IMR-90 (cell line): ENCODE measurements around the gene ZNF74. TPM values are rescaled to one million over a fixed set of nuclear protein-coding genes. Genes with fewer than 3 reads are reported as not detected.

ENCODE experiments used
- ATAC-seq: fragments of 200-7000 bp; cut with Tn5 transposase; 2 replicates; pipeline ENCODE4 v1.9.1; 2020; ENCODE audit warnings: low read depth, mild to moderate bottlenecking, moderate library complexity
- BruUV-seq: library from RNA; stranded (reverse); fragments of 400-500 nt; replicated peaks from 2 replicates; lab custom pipeline; 2021; lab: Mats Ljungman, UMichigan
- CTCF ChIA-PET: fragments of 300-600 bp; formaldehyde crosslinking; extraction: SDS; loops from one replicate; lab custom pipeline; 2021; ENCODE audit warnings: antibody characterized with exemption; lab: Yijun Ruan, JAX
- POLR2A ChIA-PET: fragments of 300-600 bp; sonication (Branson Sonifier 250); formaldehyde crosslinking; loops from one replicate; lab custom pipeline; 2022; ENCODE audit warnings: antibody characterized with exemption; ENCODE audit not compliant: unreplicated experiment; lab: Charles Lee
- DNase-seq: peaks from one replicate; pipeline ENCODE4 v3.0.0; 2013
- H2AFZ ChIP-seq: replicated peaks from 2 replicates; pipeline ENCODE3; 2013; ENCODE audit warnings: low read length, mild to moderate bottlenecking; ENCODE audit not compliant: poor library complexity
- H2AK5ac ChIP-seq: 2 replicates; pipeline ENCODE4 v1.6.1; 2013; ENCODE audit warnings: low read depth, low read length, inconsistent platforms
- H2AK9ac ChIP-seq: replicated peaks from 2 replicates; pipeline ENCODE3; 2013; ENCODE audit warnings: mild to moderate bottlenecking, low read depth, low read length, moderate library complexity; ENCODE audit not compliant: poor library complexity
- H2BK120ac ChIP-seq: 2 replicates; pipeline ENCODE4 v1.6.1; 2013; ENCODE audit warnings: low read depth, low read length, inconsistent platforms
- H2BK15ac ChIP-seq: 3 replicates; pipeline ENCODE4 v1.6.1; 2013; ENCODE audit warnings: low read depth, low read length, inconsistent platforms
- H2BK20ac ChIP-seq: 2 replicates; pipeline ENCODE4 v1.6.1; 2013; ENCODE audit warnings: low read depth, mild to moderate bottlenecking, inconsistent platforms, low read length, moderate library complexity
- H2BK5ac ChIP-seq: 2 replicates; pipeline ENCODE4 v1.6.1; 2013; ENCODE audit warnings: mild to moderate bottlenecking, low read depth, low read length, inconsistent platforms; ENCODE audit not compliant: poor library complexity, severe bottlenecking
- H3K14ac ChIP-seq: replicated peaks from 2 replicates; pipeline ENCODE4 v1.6.1; 2013; ENCODE audit warnings: low read depth, low read length, inconsistent platforms
- H3K18ac ChIP-seq: 2 replicates; pipeline ENCODE4 v1.6.1; 2013; ENCODE audit warnings: low read depth, low read length, control low read depth
- H3K23ac ChIP-seq: 2 replicates; pipeline ENCODE4 v1.6.1; 2013; ENCODE audit warnings: low read depth, low read length, inconsistent platforms
- H3K27ac ChIP-seq: 2 replicates; pipeline ENCODE4 v1.5.1; 2013; ENCODE audit warnings: mild to moderate bottlenecking, control low read depth, low read length; ENCODE audit not compliant: insufficient read depth
- H3K27me3 ChIP-seq: 2 replicates; pipeline ENCODE4 v1.6.1; 2013; ENCODE audit warnings: low read length; ENCODE audit not compliant: control insufficient read depth, insufficient read depth
- H3K36me3 ChIP-seq: 2 replicates; pipeline ENCODE4 v1.6.1; 2013; ENCODE audit warnings: low read length, mixed read lengths; ENCODE audit not compliant: control insufficient read depth, insufficient read depth
- H3K4ac ChIP-seq: 2 replicates; pipeline ENCODE4 v1.6.1; 2013; ENCODE audit warnings: low read depth, low read length, inconsistent platforms
- H3K4me1 ChIP-seq: 2 replicates; pipeline ENCODE4 v1.6.1; 2013; ENCODE audit warnings: low read length, mixed read lengths; ENCODE audit not compliant: control insufficient read depth, insufficient read depth
- H3K4me2 ChIP-seq: 2 replicates; pipeline ENCODE4 v1.6.1; 2013; ENCODE audit warnings: low read depth, mild to moderate bottlenecking, control low read depth, low read length, moderate library complexity
- H3K4me3 ChIP-seq: 2 replicates; pipeline ENCODE4 v1.5.1; 2013; ENCODE audit warnings: low read depth, mild to moderate bottlenecking, control low read depth, low read length, moderate library complexity; ENCODE audit not compliant: insufficient read depth
- H3K56ac ChIP-seq: 2 replicates; pipeline ENCODE4 v1.6.1; 2013; ENCODE audit warnings: low read length, inconsistent platforms; ENCODE audit not compliant: insufficient read depth; ENCODE audit errors: extremely low read depth
- H3K79me1 ChIP-seq, 2 experiments: 2 replicates each; pipeline ENCODE4 v1.6.1; 2013; ENCODE audit warnings: low read length in 2 of 2, inconsistent platforms in 1 of 2, low read depth in 1 of 2
- H3K9ac ChIP-seq: 2 replicates; pipeline ENCODE4 v1.6.1; 2013; ENCODE audit warnings: low read depth, low read length, control low read depth
- H3K9me1 ChIP-seq: 2 replicates; pipeline ENCODE4 v1.6.1; 2013; ENCODE audit warnings: low read length, inconsistent platforms; ENCODE audit not compliant: insufficient read depth
- H3K9me3 ChIP-seq: 2 replicates; pipeline ENCODE4 v1.6.1; 2013; ENCODE audit warnings: low read length; ENCODE audit not compliant: control insufficient read depth, insufficient read depth
- H4K20me1 ChIP-seq: 2 replicates; pipeline ENCODE4 v1.6.1; 2013; ENCODE audit warnings: low read length, inconsistent platforms; ENCODE audit not compliant: insufficient read depth
- H4K5ac ChIP-seq: 2 replicates; pipeline ENCODE4 v1.6.1; 2013; ENCODE audit warnings: mild to moderate bottlenecking, low read depth, low read length, control low read depth
- H4K8ac ChIP-seq, 2 experiments: 2 replicates each; pipeline ENCODE4 v1.6.1; 2013; ENCODE audit warnings: low read depth in 2 of 2, low read length in 2 of 2, control low read depth in 1 of 2, inconsistent platforms in 1 of 2
- H4K91ac ChIP-seq: 2 replicates; pipeline ENCODE4 v1.6.1; 2013; ENCODE audit warnings: low read depth, low read length, inconsistent platforms; ENCODE audit not compliant: insufficient read depth
- BHLHE40 ChIP-seq: fragments of 150-350 bp; IDR thresholded peaks from 2 replicates; pipeline ENCODE4 v1.6.1; 2016; ENCODE audit warnings: mild to moderate bottlenecking, low read depth, low read length
- CEBPB ChIP-seq: IDR thresholded peaks from 2 replicates; pipeline ENCODE4 v1.6.1; 2012; ENCODE audit warnings: low read depth, low read length, improper control_type of control experiment
- CHD1 ChIP-seq: IDR thresholded peaks from 2 replicates; pipeline ENCODE4 v1.6.1; 2012; ENCODE audit warnings: low read depth, low read length, improper control_type of control experiment
- CTCF ChIP-seq: conservative IDR thresholded peaks from 2 replicates; pipeline ENCODE4 v1.5.1; 2012; ENCODE audit warnings: mild to moderate bottlenecking, low read depth, low read length, improper control_type of control experiment
- FOS ChIP-seq: fragments of 150-350 bp; IDR thresholded peaks from 2 replicates; pipeline ENCODE4 v1.6.1; 2016; ENCODE audit warnings: low read depth, low read length
- MAFK ChIP-seq: IDR thresholded peaks from 2 replicates; pipeline ENCODE4 v1.6.1; 2012; ENCODE audit warnings: low read depth, low read length, improper control_type of control experiment
- MAZ ChIP-seq: IDR thresholded peaks from 2 replicates; pipeline ENCODE4 v1.6.1; 2012; ENCODE audit warnings: low read depth, mild to moderate bottlenecking, low read length, improper control_type of control experiment, moderate library complexity, borderline replicate concordance
- MXI1 ChIP-seq: IDR thresholded peaks from 2 replicates; pipeline ENCODE4 v1.6.1; 2012; ENCODE audit warnings: low read depth, mild to moderate bottlenecking, low read length, moderate library complexity, borderline replicate concordance
- NFE2L2 ChIP-seq: fragments of 150-350 bp; IDR thresholded peaks from 2 replicates; pipeline ENCODE4 v1.6.1; 2016; ENCODE audit warnings: low read depth, mild to moderate bottlenecking, low read length
- POLR2A ChIP-seq: IDR thresholded peaks from 2 replicates; pipeline ENCODE4 v1.6.1; 2012; ENCODE audit warnings: mild to moderate bottlenecking, low read depth, low read length
- RAD21 ChIP-seq: IDR thresholded peaks from 2 replicates; pipeline ENCODE4 v1.6.1; 2012; ENCODE audit warnings: low read length, improper control_type of control experiment
- RCOR1 ChIP-seq: IDR thresholded peaks from 2 replicates; pipeline ENCODE4 v1.6.1; 2012; ENCODE audit warnings: mild to moderate bottlenecking, low read length, improper control_type of control experiment; ENCODE audit not compliant: insufficient replicate concordance
- RFX5 ChIP-seq: IDR thresholded peaks from 2 replicates; pipeline ENCODE4 v1.8.0; 2012; ENCODE audit warnings: low read depth, mild to moderate bottlenecking, low read length, moderate library complexity
- SMC3 ChIP-seq: fragments of 150-350 bp; IDR thresholded peaks from 2 replicates; pipeline ENCODE4 v1.6.1; 2016; ENCODE audit warnings: low read depth, mild to moderate bottlenecking, antibody characterized with exemption, low read length, moderate library complexity
- WGBS, 2 experiments: methylation state at CpG; one replicate each; pipeline versions ENCODE4 v1.1.5 to v1.1.7; 2013; ENCODE audit warnings: missing lambda C conversion rate in 2 of 2; ENCODE audit not compliant: insufficient read length in 1 of 2; ENCODE audit errors: extremely low coverage in 2 of 2; 5-methylcytosine and 5-hydroxymethylcytosine counted together
- dilution Hi-C: fragments of 300-500 bp; cut with HindIII; formaldehyde crosslinking; loops from one replicate; pipeline ENCODE4 v1.14.3; 2018; ENCODE audit warnings: low sequenced_read_pairs; ENCODE audit not compliant: unreplicated experiment
- in situ Hi-C: fragments of 300-500 bp; cut with MboI; formaldehyde crosslinking; loops from 3 replicates; pipeline ENCODE4 v1.14.3; 2019; ENCODE audit warnings: low sequenced_read_pairs, inconsistent platforms, mixed read lengths
- intact Hi-C: fragments of 100-400 bp; cut with micrococcal nuclease; formaldehyde crosslinking; loops from 2 replicates; pipeline ENCODE4 v1.10.0; 2022
- polyA plus RNA-seq, 3 experiments: library from polyadenylated mRNA; depleted of rRNA; stranded (reverse); fragments of >200 nt; gene quantifications; 2 replicates each; pipeline ENCODE4 v1.2.3, GENCODE V29; 2012; ENCODE audit warnings: low replicate concordance in 1 of 3
- total RNA-seq: library from RNA; depleted of rRNA; stranded (reverse); fragments of >200 nt; gene quantifications from 2 replicates; pipeline ENCODE4 v1.2.3, GENCODE V29; 2012
- TF ChIP-seq, protein P1 (sequence below): fragments of 150-350 bp; IDR thresholded peaks from 2 replicates; pipeline ENCODE4 v1.6.1; 2016; ENCODE audit warnings: low read depth, mild to moderate bottlenecking, low read length, moderate library complexity, borderline replicate concordance
- TF ChIP-seq, protein P2 (sequence below): fragments of 150-350 bp; IDR thresholded peaks from 2 replicates; pipeline ENCODE4 v1.6.1; 2017; ENCODE audit warnings: mild to moderate bottlenecking, antibody characterized with exemption, low read length, low read depth

ZNF74 gene
- total and polyA plus RNA-seq, 2 of the 4 experiments (the other 2 are of a cell fraction): 7.5 to 8.4 TPM

DNA sequence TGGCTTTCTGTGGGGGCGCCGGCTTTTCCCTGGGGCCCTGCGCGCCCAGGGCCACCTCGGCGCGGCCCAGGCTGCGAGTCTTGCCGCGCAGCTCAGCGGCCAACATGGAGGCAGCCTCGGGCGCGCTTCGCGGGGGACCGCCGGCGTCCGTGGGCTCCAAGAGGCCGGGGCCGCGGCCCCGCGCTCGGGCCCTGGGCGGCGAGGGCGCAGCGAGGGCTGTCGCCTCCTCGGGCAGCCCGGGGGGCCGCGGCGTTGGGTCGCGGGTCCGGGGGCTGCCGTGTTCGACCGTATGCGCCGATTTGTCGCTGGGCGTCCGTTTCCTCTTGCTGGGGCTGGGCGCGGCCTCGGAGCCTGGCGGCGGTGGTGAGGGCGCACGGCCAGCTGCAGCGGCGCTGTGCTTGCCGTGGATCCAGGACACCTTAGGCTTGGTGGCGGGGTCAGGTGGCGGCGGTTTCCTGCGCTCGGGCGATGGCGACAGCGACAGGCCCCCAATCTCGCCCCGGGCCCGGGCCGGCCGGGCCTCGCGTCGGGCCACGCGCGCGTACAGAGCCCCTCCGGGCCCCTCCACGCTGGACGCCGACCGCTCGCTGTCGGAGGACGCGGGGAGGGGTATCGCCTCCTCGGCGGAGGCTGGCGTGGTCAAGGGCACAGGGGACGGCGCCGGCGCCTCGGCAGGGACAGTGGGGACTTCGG, 31.8 kb downstream of the ZNF74 start:
- H3K9me3 ChIP-seq: no peaks in the 10 kb centered on the region
- BruUV-seq: TSS peak; percentile 64

More for the DNA sequence above, 31.8 kb downstream of the ZNF74 start:
- Histone ChIP-seq H3K18ac (no peak overlapping the region), H3K4me2 (no peak overlapping the region), H2BK120ac (no peak overlapping the region), H3K9ac (no peak overlapping the region), H2AK9ac (no peak overlapping the region), H3K4ac (no peak overlapping the region), H2BK15ac (no peak overlapping the region), H4K5ac (no peak overlapping the region), H4K8ac (no peak overlapping the region), H4K91ac (no peak overlapping the region), H2AFZ (no peak overlapping the region), H3K27me3 (no peaks in the 10 kb centered on the region), H3K4me3 (no peak overlapping the region), H2BK5ac (no peak overlapping the region), H3K27ac (no peak overlapping the region), H3K9me1 (no peaks in the 10 kb centered on the region; the same call in 1 of the 2 replicates), H3K36me3 (peaks cover 51% of the 10 kb centered on the region), H2BK20ac (no peak overlapping the region), H4K20me1 (peaks cover 56% of the 10 kb centered on the region), H2AK5ac (no peak overlapping the region), H3K4me1 (peaks cover 13% of the 10 kb centered on the region; the same call in 1 of the 2 replicates), H3K23ac (no peak overlapping the region), H3K56ac (no peak overlapping the region), H3K79me1 (peaks cover 3 to 33% of the 10 kb centered on the region in 2 experiments; a peak in 3 of 4 replicates), H3K14ac (no peak overlapping the region)
- intact Hi-C loops (no loop called here), dilution Hi-C loops (no loop called here), in situ Hi-C loops (no loop called here)
- DNase-seq (no peak), ATAC-seq (no peak)
- no peak for TF ChIP-seq RCOR1
- TF ChIP-seq CEBPB: no peak
- TF ChIP-seq CHD1: no peak
- TF ChIP-seq MAZ: no peak
- no peak for TF ChIP-seq BHLHE40
- TF ChIP-seq NFE2L2: no peak
- TF ChIP-seq RFX5: no peak
- TF ChIP-seq, protein P1, sequence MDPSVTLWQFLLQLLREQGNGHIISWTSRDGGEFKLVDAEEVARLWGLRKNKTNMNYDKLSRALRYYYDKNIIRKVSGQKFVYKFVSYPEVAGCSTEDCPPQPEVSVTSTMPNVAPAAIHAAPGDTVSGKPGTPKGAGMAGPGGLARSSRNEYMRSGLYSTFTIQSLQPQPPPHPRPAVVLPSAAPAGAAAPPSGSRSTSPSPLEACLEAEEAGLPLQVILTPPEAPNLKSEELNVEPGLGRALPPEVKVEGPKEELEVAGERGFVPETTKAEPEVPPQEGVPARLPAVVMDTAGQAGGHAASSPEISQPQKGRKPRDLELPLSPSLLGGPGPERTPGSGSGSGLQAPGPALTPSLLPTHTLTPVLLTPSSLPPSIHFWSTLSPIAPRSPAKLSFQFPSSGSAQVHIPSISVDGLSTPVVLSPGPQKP: no peak
- no peak for TF ChIP-seq RAD21
- no peak for TF ChIP-seq FOS
- TF ChIP-seq MXI1: no peak
- no peak for TF ChIP-seq POLR2A
- TF ChIP-seq, protein P2, sequence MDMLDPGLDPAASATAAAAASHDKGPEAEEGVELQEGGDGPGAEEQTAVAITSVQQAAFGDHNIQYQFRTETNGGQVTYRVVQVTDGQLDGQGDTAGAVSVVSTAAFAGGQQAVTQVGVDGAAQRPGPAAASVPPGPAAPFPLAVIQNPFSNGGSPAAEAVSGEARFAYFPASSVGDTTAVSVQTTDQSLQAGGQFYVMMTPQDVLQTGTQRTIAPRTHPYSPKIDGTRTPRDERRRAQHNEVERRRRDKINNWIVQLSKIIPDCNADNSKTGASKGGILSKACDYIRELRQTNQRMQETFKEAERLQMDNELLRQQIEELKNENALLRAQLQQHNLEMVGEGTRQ: no peak
- no peak for TF ChIP-seq CTCF
- TF ChIP-seq MAFK: no peak
- TF ChIP-seq SMC3: no peak
- 83% methylated on average over 79 of the region's 96 CpGs; no CpG with 5 or more reads in 1 of the 2 experiments for WGBS, 2 experiments
- POLR2A ChIA-PET: no interaction called here
- CTCF ChIA-PET: no interaction called here
